Measurements from ENCODE around the gene RNF167. TPM values are rescaled to one million over a fixed set of nuclear protein-coding genes. Genes with fewer than 3 reads are reported as not detected.

The RNF167 gene
- total RNA-seq, 1 experiment from 2014 or later = 30.5 TPM

- no peak for DNase-seq (ENCODE audit: low read depth)
Observed at GRCh38 chr17:4938688-4939545, 1.2 kb upstream of the RNF167 start.

- DNase-seq (ENCODE audit: low read depth) = no peak
Observed at GRCh38 chr17:4939546-4939795, 597 bp upstream of the RNF167 start.

GRCh38 chr17:4940555-4941318, 669 bp downstream of the RNF167 start:
- DNase-seq (ENCODE audit: low read depth) = peak; percentile 88

GRCh38 chr17:4941319-4941610, 1.2 kb downstream of the RNF167 start:
- DNase-seq (ENCODE audit: low read depth) = no peak

GRCh38 chr17:4942760-4943508, 2.9 kb downstream of the RNF167 start:
- no peak for DNase-seq (ENCODE audit: low read depth)

GRCh38 chr17:4944163-4944553, 4.1 kb downstream of the RNF167 start:
- no peak for DNase-seq (ENCODE audit: low read depth)

GRCh38 chr17:4944554-4945175, 4.6 kb downstream of the RNF167 start:
- no peak for DNase-seq (ENCODE audit: low read depth)

- peak; percentile 93 for DNase-seq (ENCODE audit: low read depth)
Observed at GRCh38 chr17:4945176-4945943, 5.3 kb downstream of the RNF167 start.

GRCh38 chr17:4945944-4946280, 5.8 kb downstream of the RNF167 start:
- no peak for DNase-seq (ENCODE audit: low read depth)

- no peak for DNase-seq (ENCODE audit: low read depth)
Observed at GRCh38 chr17:4946312-4946976, 6.4 kb downstream of the RNF167 start.

- no peak for DNase-seq (ENCODE audit: low read depth)
Observed at GRCh38 chr17:4947010-4947410, 6.9 kb downstream of the RNF167 start.

GRCh38 chr17:4947411-4948165, 7.5 kb downstream of the RNF167 start:
- peak; percentile 65 for DNase-seq (ENCODE audit: low read depth)

GRCh38 chr17:4948166-4948930, 8.3 kb downstream of the RNF167 start, which contains the start of gene PFN1:
TSS of gene PFN1 (minus strand) at chr17:4948530. CDS start at chr17:4948394, 136 bp downstream.
- DNase-seq (ENCODE audit: low read depth) = peak; percentile 82

- peak; percentile 86 for DNase-seq (ENCODE audit: low read depth)
Observed at GRCh38 chr17:4948931-4949320, 8.9 kb downstream of the RNF167 start.

GRCh38 chr17:4949321-4950074, 9.4 kb downstream of the RNF167 start:
- DNase-seq (ENCODE audit: low read depth) = peak; percentile 74

- DNase-seq (ENCODE audit: low read depth) = no peak
Observed at GRCh38 chr17:4950075-4950745, 10.1 kb downstream of the RNF167 start.

GRCh38 chr17:4950746-4951204, 10.7 kb downstream of the RNF167 start, which contains the start of gene ENO3:
TSS of gene ENO3 (plus strand) at chr17:4951119. CDS start at chr17:4951830, 711 bp downstream.
- no peak for DNase-seq (ENCODE audit: low read depth)

GRCh38 chr17:4951486-4951885, 11.4 kb downstream of the RNF167 start:
- no peak for DNase-seq (ENCODE audit: low read depth)
